Activated CD4-positive, alpha-beta T cell treated with anti-CD3 and anti-CD28 coated beads for 1 hour (primary cell): ENCODE measurements around the gene SLC7A1.

Experiments used
- DNase-seq: peaks from one replicate; pipeline ENCODE4 v3.0.0-alpha.2; 2020

Gene SLC7A1

GRCh38 chr13:29508130-29508875 is 87.2 kb downstream of the SLC7A1 start:
- peak; percentile 62 for DNase-seq

- DNase-seq: no peak
Observed at GRCh38 chr13:29507356-29507755, 88.1 kb downstream of the SLC7A1 start.

GRCh38 chr13:29505950-29506349 is 89.5 kb downstream of the SLC7A1 start:
- no peak for DNase-seq

GRCh38 chr13:29505511-29505910 is 90.0 kb downstream of the SLC7A1 start:
- no peak for DNase-seq

- no peak for DNase-seq
Observed at GRCh38 chr13:29504691-29505090, 90.8 kb downstream of the SLC7A1 start.

- no peak for DNase-seq
Observed at GRCh38 chr13:29503041-29503837, 92.2 kb downstream of the SLC7A1 start.

GRCh38 chr13:29502391-29503008 is 93.0 kb downstream of the SLC7A1 start:
- DNase-seq: no peak

- no peak for DNase-seq
Observed at GRCh38 chr13:29501674-29502073, 93.8 kb downstream of the SLC7A1 start.

- DNase-seq: no peak
Observed at GRCh38 chr13:29500386-29500785, 95.1 kb downstream of the SLC7A1 start.

- DNase-seq: no peak
Observed at GRCh38 chr13:29499506-29500165, 95.9 kb downstream of the SLC7A1 start.

- DNase-seq: no peak
Observed at GRCh38 chr13:29498426-29499040, 97.0 kb downstream of the SLC7A1 start.

GRCh38 chr13:29497137-29497654 is 98.3 kb downstream of the SLC7A1 start:
- no peak for DNase-seq

- no peak for DNase-seq
Observed at GRCh38 chr13:29496241-29496712, 99.2 kb downstream of the SLC7A1 start.

- no peak for DNase-seq
Observed at GRCh38 chr13:29494520-29494919, 101.0 kb downstream of the SLC7A1 start.

- DNase-seq: no peak
Observed at GRCh38 chr13:29493796-29494195, 101.7 kb downstream of the SLC7A1 start.

- no peak for DNase-seq
Observed at GRCh38 chr13:29491248-29491647, 104.2 kb downstream of the SLC7A1 start.

- no peak for DNase-seq
Observed at GRCh38 chr13:29490561-29490885, 105.0 kb downstream of the SLC7A1 start.

GRCh38 chr13:29489650-29490560 is 105.6 kb downstream of the SLC7A1 start:
- no peak for DNase-seq

GRCh38 chr13:29487466-29488454 is 107.7 kb downstream of the SLC7A1 start:
- no peak for DNase-seq

- no peak for DNase-seq
Observed at GRCh38 chr13:29486551-29486950, 108.9 kb downstream of the SLC7A1 start.
